Hematopoietic multipotent progenitor cell treated with erythropoietin and hydrocortisone succinate and interleukin-3 and kit ligand, for 8 days (in vitro differentiated cells): ENCODE data around the gene BIRC6.
"Not testable (repeated sequence)": the region's sequence is repeated elsewhere in the genome, so short reads cannot be mapped to it uniquely, and the experiment has no call there.

Experiments
- DNase-seq: peaks from one replicate; pipeline ENCODE4 v3.0.0-alpha.2; 2015

BIRC6 gene

GRCh38 chr2:32522770-32523169 lies 165.9 kb downstream of the BIRC6 start:
- no peak for DNase-seq

- DNase-seq: no peak
These were observed 166.9 kb downstream of the BIRC6 start for GRCh38 chr2:32523686-32524085.

GRCh38 chr2:32532341-32532740 lies 175.5 kb downstream of the BIRC6 start:
- no peak for DNase-seq

GRCh38 chr2:32532961-32533360 lies 176.1 kb downstream of the BIRC6 start:
- no peak for DNase-seq

GRCh38 chr2:32534831-32535230 lies 178.0 kb downstream of the BIRC6 start:
- no peak for DNase-seq

- no peak for DNase-seq
These were observed 181.9 kb downstream of the BIRC6 start for GRCh38 chr2:32538735-32539134.

GRCh38 chr2:32552483-32552882 lies 195.7 kb downstream of the BIRC6 start:
- DNase-seq: not testable (repeated sequence)

GRCh38 chr2:32553829-32554432 lies 197.1 kb downstream of the BIRC6 start:
- DNase-seq: peak; percentile 71

- DNase-seq: no peak
These were observed 201.7 kb downstream of the BIRC6 start for GRCh38 chr2:32558492-32558891.

GRCh38 chr2:32559136-32559535 lies 202.3 kb downstream of the BIRC6 start:
- peak; percentile 8 for DNase-seq

GRCh38 chr2:32562906-32563305 lies 206.1 kb downstream of the BIRC6 start:
- DNase-seq: no peak

GRCh38 chr2:32564417-32565035 lies 207.7 kb downstream of the BIRC6 start:
- DNase-seq: no peak

GRCh38 chr2:32565902-32566301 lies 209.1 kb downstream of the BIRC6 start:
- no peak for DNase-seq

- DNase-seq: no peak
These were observed 215.2 kb downstream of the BIRC6 start for GRCh38 chr2:32572030-32572429.

- DNase-seq: no peak
These were observed 215.9 kb downstream of the BIRC6 start for GRCh38 chr2:32572737-32573136.

- DNase-seq: peak; percentile 87
These were observed 235.0 kb downstream of the BIRC6 start for GRCh38 chr2:32591669-32592463.

- no peak for DNase-seq
These were observed 237.8 kb downstream of the BIRC6 start for GRCh38 chr2:32594573-32594972.

- DNase-seq: no peak
These were observed 254.5 kb downstream of the BIRC6 start for GRCh38 chr2:32611366-32611765.

GRCh38 chr2:32611771-32612170 lies 254.9 kb downstream of the BIRC6 start:
- no peak for DNase-seq

GRCh38 chr2:32614084-32614483 lies 257.3 kb downstream of the BIRC6 start:
- DNase-seq: no peak

GRCh38 chr2:32617599-32618189 lies 260.9 kb downstream of the BIRC6 start:
- DNase-seq: no peak

- no peak for DNase-seq
These were observed 265.9 kb downstream of the BIRC6 start for GRCh38 chr2:32622570-32623310.

GRCh38 chr2:32623311-32623706 lies 266.5 kb downstream of the BIRC6 start:
- no peak for DNase-seq
